Measurements from ENCODE around the gene SEMA3F.

DNA sequence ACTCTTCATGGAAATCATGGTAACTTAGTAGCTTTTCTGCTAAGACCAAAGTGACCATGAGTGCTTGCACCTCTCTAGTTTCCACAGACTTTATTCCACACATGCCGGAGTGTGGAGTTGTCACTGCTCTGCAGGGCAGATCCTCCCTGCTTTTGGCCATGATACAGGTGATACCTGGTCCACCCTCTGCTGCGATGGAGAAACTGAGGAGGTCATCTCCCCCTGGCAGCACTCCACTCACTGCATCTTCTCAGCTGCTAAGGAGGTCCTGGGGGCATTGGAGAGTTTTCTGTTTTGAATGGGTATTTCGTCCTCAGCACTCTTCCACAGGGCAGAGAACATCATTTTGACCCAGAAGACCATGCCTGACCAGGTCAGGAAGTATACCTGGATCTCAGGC is 35.3 kb upstream of the SEMA3F start:
- TF ChIP-seq, protein P1, sequence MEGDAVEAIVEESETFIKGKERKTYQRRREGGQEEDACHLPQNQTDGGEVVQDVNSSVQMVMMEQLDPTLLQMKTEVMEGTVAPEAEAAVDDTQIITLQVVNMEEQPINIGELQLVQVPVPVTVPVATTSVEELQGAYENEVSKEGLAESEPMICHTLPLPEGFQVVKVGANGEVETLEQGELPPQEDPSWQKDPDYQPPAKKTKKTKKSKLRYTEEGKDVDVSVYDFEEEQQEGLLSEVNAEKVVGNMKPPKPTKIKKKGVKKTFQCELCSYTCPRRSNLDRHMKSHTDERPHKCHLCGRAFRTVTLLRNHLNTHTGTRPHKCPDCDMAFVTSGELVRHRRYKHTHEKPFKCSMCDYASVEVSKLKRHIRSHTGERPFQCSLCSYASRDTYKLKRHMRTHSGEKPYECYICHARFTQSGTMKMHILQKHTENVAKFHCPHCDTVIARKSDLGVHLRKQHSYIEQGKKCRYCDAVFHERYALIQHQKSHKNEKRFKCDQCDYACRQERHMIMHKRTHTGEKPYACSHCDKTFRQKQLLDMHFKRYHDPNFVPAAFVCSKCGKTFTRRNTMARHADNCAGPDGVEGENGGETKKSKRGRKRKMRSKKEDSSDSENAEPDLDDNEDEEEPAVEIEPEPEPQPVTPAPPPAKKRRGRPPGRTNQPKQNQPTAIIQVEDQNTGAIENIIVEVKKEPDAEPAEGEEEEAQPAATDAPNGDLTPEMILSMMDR (IDR thresholded peaks at IDR 0.05; ENCODE audit: extremely low read depth in 1 of 2, insufficient read depth in 1 of 2, low read depth in 1 of 2, low read length in 2 of 2) = no peak
- TF ChIP-seq MAX (IDR thresholded peaks at IDR 0.05; ENCODE audit: insufficient read depth, insufficient read length) = no peak
- TF ChIP-seq POLR2A (IDR thresholded peaks at IDR 0.05; ENCODE audit: low read depth, low read length) = no peak
- no peak for TF ChIP-seq FOS (IDR thresholded peaks at IDR 0.05; ENCODE audit: borderline replicate concordance, insufficient read depth, low read length)
- TF ChIP-seq MYC (IDR thresholded peaks at IDR 0.05; ENCODE audit: low read depth, low read length) = no peak

Data from endothelial cell of umbilical vein (primary cell).